ENCODE measurements around the gene OR13A1. TPM values are rescaled to one million over a fixed set of nuclear protein-coding genes. Genes with fewer than 3 reads are reported as not detected.
"Not testable (repeated sequence)": the region's sequence is repeated elsewhere in the genome, so short reads cannot be mapped to it uniquely, and the experiment has no call there.

OR13A1 gene
- total RNA-seq, 1 experiment from 2014 or later, result 0.15 TPM

- not testable (repeated sequence) for H3T11ph ChIP-seq (ENCODE audit: low read length); H2BK12ac ChIP-seq (ENCODE audit: insufficient read length, low read depth, low read length); H3K27me3 ChIP-seq (ENCODE audit: insufficient read depth, low read length); H3K4me2 ChIP-seq (ENCODE audit: insufficient read depth, insufficient read length, low read length); H4K5ac ChIP-seq (ENCODE audit: insufficient read length, low read depth, low read length); H3K27ac ChIP-seq (ENCODE audit: insufficient read length, low read depth, low read length); H3K4me3 Mint-ChIP-seq; H3K4me1 Mint-ChIP-seq; H4K20me1 ChIP-seq (ENCODE audit: control insufficient read depth, insufficient read depth, insufficient read length); H3K27ac Mint-ChIP-seq; H2AFZ ChIP-seq (ENCODE audit: low read length); H3K4ac ChIP-seq (ENCODE audit: low read depth, low read length); H3K9ac ChIP-seq (ENCODE audit: extremely low read depth, insufficient read length, low read length); H2BK20ac ChIP-seq (ENCODE audit: low read depth, low read length, poor library complexity, severe bottlenecking); H3K4me1 ChIP-seq (ENCODE audit: insufficient read depth, low read length); H3K56ac ChIP-seq (ENCODE audit: insufficient read length, low read depth, low read length); H3K9me3 ChIP-seq (ENCODE audit: control insufficient read depth, low read depth, low read length); H3K36me3 Mint-ChIP-seq (ENCODE audit: insufficient read depth in 1 of 3, low read depth in 3 of 3); H3K18ac ChIP-seq (ENCODE audit: insufficient read length, low read depth, low read length); H2BK120ac ChIP-seq (ENCODE audit: low read depth, low read length, poor library complexity, severe bottlenecking); H3K14ac ChIP-seq (ENCODE audit: insufficient read depth, low read length); H3K23ac ChIP-seq (ENCODE audit: insufficient read length, low read depth, low read length); H3K79me2 ChIP-seq (ENCODE audit: insufficient read depth, low read length); H3K23me2 ChIP-seq (ENCODE audit: insufficient read length, low read depth, low read length, poor library complexity, severe bottlenecking); H2BK15ac ChIP-seq (ENCODE audit: low read depth, low read length); H2AK5ac ChIP-seq (ENCODE audit: insufficient read length, low read length); DNase-seq; H4K91ac ChIP-seq (ENCODE audit: insufficient read length, low read depth, low read length); H3K79me1 ChIP-seq (ENCODE audit: insufficient read depth, low read depth, low read length, poor library complexity, severe bottlenecking); H2BK5ac ChIP-seq (ENCODE audit: insufficient read length, low read length); H4K8ac ChIP-seq (replicated peaks; ENCODE audit: insufficient read length, low read depth, low read length)
- H3K9me3 Mint-ChIP-seq, result peaks cover 24 to 48% of the 10 kb centered on the region in 2 experiments
- H3K27me3 Mint-ChIP-seq (ENCODE audit: low read depth), result peaks cover 20% of the 10 kb centered on the region
- no CpG with 5 or more reads among the region's 1 CpG for WGBS (ENCODE audit: extremely low coverage, insufficient read length, low lambda C conversion rate)
Measured at GRCh38 chr10:45326864-45327263, 11.5 kb upstream of the OR13A1 start.
